H1 (cell line): ENCODE measurements around the gene TDRKH. TPM values are rescaled to one million over a fixed set of nuclear protein-coding genes. Genes with fewer than 3 reads are reported as not detected.

ENCODE experiments used
- CTCF ChIA-PET: fragments of 300-600 bp; sonication (Branson Sonifier 250); formaldehyde crosslinking; loops from one replicate; lab custom pipeline; 2021; ENCODE audit not compliant: partially characterized antibody; lab: Charles Lee
- POLR2A ChIA-PET: fragments of 300-600 bp; sonication (Branson Sonifier 250); formaldehyde crosslinking; loops from one replicate; lab custom pipeline; 2021; ENCODE audit warnings: inconsistent platforms; ENCODE audit not compliant: partially characterized antibody; lab: Charles Lee
- DNase-seq, 2 experiments: peaks; one replicate each; pipeline versions ENCODE4 v3.0.0 to v3.0.0-alpha.2; 2010 to 2022; ENCODE audit warnings: low spot score in 2 of 2, low read depth in 1 of 2, mixed read lengths in 1 of 2
- FAIRE-seq: peaks from 2 replicates; lab custom pipeline; 2011; peaks lifted over from hg19 to GRCh38; lab: Jason Lieb, UNC
- H2AFZ ChIP-seq: 2 replicates; pipeline ENCODE4 v1.8.1; 2012; ENCODE audit warnings: low read length, inconsistent platforms
- H2AK5ac ChIP-seq: 2 replicates; pipeline ENCODE4 v1.6.1; 2013; ENCODE audit warnings: low read depth, low read length
- H2BK120ac ChIP-seq: replicated peaks from 2 replicates; pipeline ENCODE3; 2013; ENCODE audit warnings: low read depth, low read length, inconsistent platforms
- H2BK12ac ChIP-seq: 2 replicates; pipeline ENCODE4 v1.6.1; 2013; ENCODE audit warnings: low read depth, low read length
- H2BK15ac ChIP-seq: 2 replicates; pipeline ENCODE4 v1.6.1; 2013; ENCODE audit warnings: low read length
- H2BK20ac ChIP-seq: 2 replicates; pipeline ENCODE4 v1.6.1; 2013; ENCODE audit warnings: low read length
- H2BK5ac ChIP-seq: 2 replicates; pipeline ENCODE4 v1.6.1; 2013; ENCODE audit warnings: low read depth, low read length
- H3K14ac ChIP-seq: 2 replicates; pipeline ENCODE4 v1.6.1; 2013; ENCODE audit warnings: inconsistent platforms; ENCODE audit not compliant: insufficient read length
- H3K18ac ChIP-seq: 2 replicates; pipeline ENCODE4 v1.6.1; 2013; ENCODE audit warnings: low read length; ENCODE audit errors: extremely low read depth
- H3K23ac ChIP-seq: 2 replicates; pipeline ENCODE4 v1.6.1; 2013; ENCODE audit warnings: inconsistent platforms; ENCODE audit not compliant: insufficient read length
- H3K23me2 ChIP-seq: 2 replicates; pipeline ENCODE4 v1.6.1; 2013; ENCODE audit warnings: low read depth, low read length
- H3K27ac ChIP-seq: 2 replicates; pipeline ENCODE4 v1.6.1; 2011; ENCODE audit warnings: low read depth, low read length, inconsistent platforms
- H3K27me3 ChIP-seq, 4 experiments: replicated peaks in 1 of 4; 1 replicate in 1 of 4; 2 replicates in 3 of 4; pipeline versions ENCODE4 v1.6.1 to v1.8.1; 2011 to 2013; ENCODE audit warnings: low read length in 3 of 4, mild to moderate bottlenecking in 3 of 4, inconsistent platforms in 2 of 4, mixed read lengths in 2 of 4, moderate library complexity in 1 of 4; ENCODE audit not compliant: control insufficient read depth in 3 of 4, insufficient read depth in 3 of 4; ENCODE audit errors: extremely low read depth in 1 of 4
- H3K36me3 ChIP-seq, 4 experiments: 2 replicates each; pipeline versions ENCODE4 v1.6.1 to v1.8.1; 2011 to 2013; ENCODE audit warnings: mild to moderate bottlenecking in 4 of 4, low read length in 3 of 4, moderate library complexity in 2 of 4, control low read depth in 1 of 4, inconsistent platforms in 1 of 4; ENCODE audit not compliant: insufficient read depth in 4 of 4, control insufficient read depth in 2 of 4
- H3K4ac ChIP-seq: replicated peaks from 2 replicates; pipeline ENCODE3; 2013; ENCODE audit warnings: low read length, low read depth, mixed read lengths, inconsistent platforms; ENCODE audit not compliant: insufficient read length
- H3K4me1 ChIP-seq, 4 experiments: replicated peaks in 1 of 4; 1 replicate in 1 of 4; 2 replicates in 3 of 4; pipeline versions ENCODE4 v1.6.1 to v1.8.1; 2011 to 2013; ENCODE audit warnings: low read length in 3 of 4, inconsistent platforms in 2 of 4, mixed read lengths in 1 of 4; ENCODE audit not compliant: insufficient read depth in 4 of 4, control insufficient read depth in 3 of 4
- H3K4me2 ChIP-seq, 2 experiments: 2 replicates each; pipeline versions ENCODE4 v1.6.1 to v1.8.1; 2011 to 2013; ENCODE audit warnings: low read depth in 2 of 2, low read length in 2 of 2, control low read depth in 1 of 2, inconsistent platforms in 1 of 2, mild to moderate bottlenecking in 1 of 2; ENCODE audit not compliant: insufficient read depth in 1 of 2
- H3K4me3 ChIP-seq, 4 experiments: fragments of 200-600, 300-600 bp in 1 of 4; sonication (generic), shearing (Covaris generic), sonication (Bioruptor Twin) in 1 of 4; 2 replicates each; pipeline versions ENCODE4 v1.5.1 to v1.8.1; 2011 to 2016; ENCODE audit warnings: low read length in 4 of 4, low read depth in 3 of 4, control low read depth in 2 of 4, inconsistent platforms in 2 of 4, mild to moderate bottlenecking in 2 of 4, mixed read lengths in 1 of 4, moderate library complexity in 1 of 4; ENCODE audit not compliant: insufficient read depth in 2 of 4; ENCODE audit errors: extremely low read depth in 1 of 4
- H3K56ac ChIP-seq: replicated peaks from 2 replicates; pipeline ENCODE3; 2013; ENCODE audit warnings: low read depth, mild to moderate bottlenecking, mixed read lengths, low read length, inconsistent platforms; ENCODE audit not compliant: insufficient read length
- H3K79me1 ChIP-seq: 2 replicates; pipeline ENCODE4 v1.6.1; 2013; ENCODE audit warnings: low read depth, low read length, control low read depth
- H3K79me2 ChIP-seq, 2 experiments: 2 replicates each; pipeline versions ENCODE4 v1.6.1 to v1.8.1; 2012 to 2013; ENCODE audit warnings: low read length in 2 of 2, mild to moderate bottlenecking in 2 of 2, inconsistent platforms in 1 of 2; ENCODE audit not compliant: insufficient read depth in 2 of 2, control insufficient read depth in 1 of 2
- H3K9ac ChIP-seq, 4 experiments: replicated peaks in 1 of 4; 1 replicate in 1 of 4; 2 replicates in 3 of 4; pipeline versions ENCODE4 v1.6.1 to v1.8.1; 2011 to 2013; ENCODE audit warnings: low read depth in 3 of 4, low read length in 3 of 4, control low read depth in 2 of 4, mild to moderate bottlenecking in 2 of 4, moderate library complexity in 2 of 4, inconsistent platforms in 1 of 4; ENCODE audit errors: extremely low read depth in 1 of 4
- H3K9me3 ChIP-seq, 2 experiments: 2 replicates each; pipeline versions ENCODE4 v1.6.1 to v1.8.1; 2012 to 2013; ENCODE audit warnings: mild to moderate bottlenecking in 2 of 2, moderate library complexity in 2 of 2, control low read depth in 1 of 2, inconsistent platforms in 1 of 2, low read depth in 1 of 2, low read length in 1 of 2, mixed read lengths in 1 of 2; ENCODE audit not compliant: insufficient read depth in 2 of 2
- H4K20me1 ChIP-seq, 2 experiments: replicated peaks in 1 of 2; 2 replicates each; pipeline versions ENCODE3 to v1.8.1; 2011 to 2013; ENCODE audit warnings: inconsistent platforms in 2 of 2, low read length in 2 of 2, mild to moderate bottlenecking in 1 of 2; ENCODE audit not compliant: insufficient read depth in 2 of 2, control insufficient read depth in 1 of 2
- H4K5ac ChIP-seq: 2 replicates; pipeline ENCODE4 v1.6.1; 2013; ENCODE audit warnings: low read length, low read depth, mixed read lengths, inconsistent platforms; ENCODE audit not compliant: insufficient read length
- H4K8ac ChIP-seq: 2 replicates; pipeline ENCODE4 v1.8.0; 2013; ENCODE audit warnings: mild to moderate bottlenecking, moderate library complexity, low read length, inconsistent platforms; ENCODE audit not compliant: insufficient read depth; ENCODE audit errors: extremely low read depth
- H4K91ac ChIP-seq: replicated peaks from 2 replicates; pipeline ENCODE3; 2013; ENCODE audit warnings: low read length, mixed read lengths, inconsistent platforms; ENCODE audit not compliant: insufficient read length
- BACH1 ChIP-seq: IDR thresholded peaks from 2 replicates; pipeline ENCODE4 v1.6.1; 2012; ENCODE audit warnings: low read length, improper control_type of control experiment
- RAD21 ChIP-seq, 2 experiments: IDR thresholded peaks in 1 of 2; conservative IDR thresholded peaks in 1 of 2; 2 replicates each; pipeline ENCODE4 v1.6.1; 2011; ENCODE audit warnings: low read depth in 2 of 2, low read length in 2 of 2, improper control_type of control experiment in 1 of 2, inconsistent platforms in 1 of 2, mild to moderate bottlenecking in 1 of 2, moderate library complexity in 1 of 2
- SUZ12 ChIP-seq: fragments of 200-600 bp; sonication (generic); IDR thresholded peaks from 2 replicates; pipeline ENCODE4 v1.6.1; 2012; ENCODE audit warnings: mild to moderate bottlenecking, inconsistent platforms, low read length, moderate library complexity, mixed read lengths
- ZNF274 ChIP-seq: IDR thresholded peaks from 2 replicates; pipeline ENCODE4 v1.7.0; 2012; ENCODE audit warnings: low read length, borderline replicate concordance; ENCODE audit errors: extremely low read depth
- whole genome bisulfite sequencing, 2 experiments: shearing (Covaris generic) in 1 of 2; methylation state at CpG; one replicate each; pipeline versions ENCODE4 v1.1.6 to v1.1.7; 2013 to 2015; ENCODE audit warnings: low lambda C conversion rate in 2 of 2, mixed read lengths in 2 of 2, inconsistent platforms in 1 of 2, low coverage in 1 of 2, missing lambda C conversion rate in 1 of 2; ENCODE audit not compliant: insufficient replicate concordance in 2 of 2, insufficient coverage in 1 of 2, insufficient read length in 1 of 2; ENCODE audit errors: extremely low coverage in 1 of 2, missing lambda C conversion rate in 1 of 2; 5-methylcytosine and 5-hydroxymethylcytosine counted together
- polyA plus RNA-seq, 7 experiments: library from polyadenylated mRNA; depleted of rRNA in 3 of 7; stranded (reverse) in 5 of 7; unstranded in 2 of 7; fragments of >200 nt in 5 of 7; fragments of 200-250 nt in 2 of 7; gene quantifications; 1 replicate in 5 of 7; 2 replicates in 1 of 7; 4 replicates in 1 of 7; pipeline versions ENCODE4 v1.2.1 to v1.2.3, GENCODE V29; 2011 to 2013; ENCODE audit warnings: missing spikeins in 2 of 7, mixed read lengths in 2 of 7
- total RNA-seq: library from RNA; stranded (reverse); fragmentation: NEBNext Ultra II Directional; extraction: Animal tissue kit (Norgen Biotek cat#: 25700); gene quantifications from 2 replicates; pipeline ENCODE4 v1.2.1, GENCODE V29; 2021
- TF ChIP-seq, protein P1 (sequence below): IDR thresholded peaks from 2 replicates; pipeline ENCODE4 v1.6.1; 2012; ENCODE audit warnings: inconsistent platforms

TDRKH gene
- total and polyA plus RNA-seq, 2 of the 8 experiments (the other 6 are each of a cell fraction or from before 2014, with no cell fraction given): 9.9 to 26.1 TPM

DNA sequence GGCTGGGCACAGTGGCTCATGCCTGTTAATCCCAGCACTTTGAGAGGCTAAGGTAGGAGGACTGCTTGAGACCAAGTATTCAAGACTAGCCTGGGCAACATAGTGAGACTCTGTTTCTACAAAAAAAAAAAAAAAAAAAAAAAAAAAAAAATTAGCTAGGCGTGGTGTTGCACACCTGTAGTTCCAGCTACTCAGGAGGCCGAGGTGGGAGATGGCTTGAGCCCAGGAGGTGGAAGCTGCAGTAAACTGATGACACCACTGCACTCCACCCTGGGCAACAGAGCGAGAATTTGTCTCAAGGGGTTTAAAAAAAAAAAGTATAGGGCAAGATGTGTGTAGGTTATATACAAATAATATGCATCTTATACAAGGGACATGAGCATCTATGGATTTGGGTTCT is 2.6 kb downstream of the TDRKH start:
- Histone ChIP-seq H2AFZ (no peak overlapping the region), H3K79me2 (0 out of 4 replicates have a peak, but pooled peaks cover 0 to 3% of the 10 kb centered on the region in 2 experiments), H4K20me1 (no peaks in the 10 kb centered on the region), H3K18ac (no peak overlapping the region), H2BK120ac (no peak overlapping the region), H3K56ac (no peak overlapping the region), H3K23me2 (peaks cover 13% of the 10 kb centered on the region), H2BK15ac (no peak overlapping the region), H3K4me1 (peaks cover 0 to 2% (median 0%) of the 10 kb centered on the region in 4 experiments; a peak in 1 of 7 replicates), H3K4me2 (no peak overlapping the region), H3K4me3 (no peak overlapping the region), H4K5ac (no peak overlapping the region), H4K8ac (no peak overlapping the region), H2BK12ac (no peak overlapping the region), H3K4ac (no peak overlapping the region), H4K91ac (no peak overlapping the region), H3K9ac (no peak overlapping the region), H3K79me1 (no peaks in the 10 kb centered on the region; the same call in 1 of the 2 replicates), H3K14ac (no peak overlapping the region), H2BK5ac (no peak overlapping the region), H2BK20ac (no peak overlapping the region), H3K27ac (no peak overlapping the region), H3K36me3 (no peaks in the 10 kb centered on the region), H3K9me3 (no peaks in the 10 kb centered on the region), H2AK5ac (no peak overlapping the region), H3K27me3 (no peaks in the 10 kb centered on the region), H3K23ac (no peak overlapping the region)
- FAIRE-seq: no peak
- no peak for DNase-seq
- WGBS, 2 experiments: 100% methylated on average over 2 of the region's 3 CpGs; no CpG with 5 or more reads in 1 of the 2 experiments
- TF ChIP-seq, protein P1, sequence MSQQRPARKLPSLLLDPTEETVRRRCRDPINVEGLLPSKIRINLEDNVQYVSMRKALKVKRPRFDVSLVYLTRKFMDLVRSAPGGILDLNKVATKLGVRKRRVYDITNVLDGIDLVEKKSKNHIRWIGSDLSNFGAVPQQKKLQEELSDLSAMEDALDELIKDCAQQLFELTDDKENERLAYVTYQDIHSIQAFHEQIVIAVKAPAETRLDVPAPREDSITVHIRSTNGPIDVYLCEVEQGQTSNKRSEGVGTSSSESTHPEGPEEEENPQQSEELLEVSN: no peak
- TF ChIP-seq ZNF274 (no peak), BACH1 (no peak), SUZ12 (no peak), RAD21 (IDR thresholded peaks at IDR 0.05 in 1 of 2, conservative IDR thresholded peaks at IDR 0.05 in 1 of 2; ENCODE audit: low read depth in 2 of 2, low read length in 2 of 2) (no peak)
- ChIA-PET POLR2A (interaction anchor here (0.6 to 2.5 kb wide), 2 partner anchors 53 to 112 kb away, joined by 3 to 6 read pairs; partner anchors contain the start of gene C2CD4D), CTCF (interaction anchor here (0.6 to 1.5 kb wide), 6 partner anchors 24 to 227 kb away, joined by 3 to 4 read pairs (median 3); no protein-coding TSS in a partner anchor)
